Subcutaneous adipose tissue (tissue), 4 donors: ENCODE measurements around the gene UBAP2L. TPM values are rescaled to one million over a fixed set of nuclear protein-coding genes. Genes with fewer than 3 reads are reported as not detected.

ENCODE experiments used
- CTCF ChIP-seq: fragments of 450-650 bp; IDR thresholded peaks from one replicate; pipeline ENCODE4 v1.5.1; 2016; ENCODE audit warnings: low read depth, mild to moderate bottlenecking, control low read depth, antibody characterized with exemption, moderate library complexity
- total RNA-seq, 4 donors: library from RNA; depleted of rRNA; stranded (reverse); fragments of >200 nt; gene quantifications; one replicate each; pipeline ENCODE4 v1.1.0, GENCODE V29; 2016

Gene UBAP2L
- total RNA-seq, 4 donors from 2014 or later: 58.8 to 75.7 (median 64.7) TPM

GRCh38 chr1:154179946-154180687, 40.6 kb upstream of the UBAP2L start:
- no peak for TF ChIP-seq CTCF

- TF ChIP-seq CTCF: no peak
Observed at GRCh38 chr1:154181944-154182343, 38.8 kb upstream of the UBAP2L start.

- no peak for TF ChIP-seq CTCF
Observed at GRCh38 chr1:154182344-154183045, 38.3 kb upstream of the UBAP2L start.

GRCh38 chr1:154183046-154183915, 37.5 kb upstream of the UBAP2L start:
- no peak for TF ChIP-seq CTCF

GRCh38 chr1:154186177-154186576, 34.6 kb upstream of the UBAP2L start:
- TF ChIP-seq CTCF: no peak

GRCh38 chr1:154186852-154187501, 33.8 kb upstream of the UBAP2L start:
- TF ChIP-seq CTCF: no peak
